NCI-H748 treated with DMSO at 0.1 percent for 48 hours (cell line): ENCODE measurements around the gene TATDN2.
A peak's percentile ranks its signal among the peaks of the same experiment; 100 is the strongest.

Experiments used
- DNase-seq: peaks from one replicate; lab custom pipeline; 2025; lab: John Stamatoyannopoulos, UW

TATDN2 gene, protein sequence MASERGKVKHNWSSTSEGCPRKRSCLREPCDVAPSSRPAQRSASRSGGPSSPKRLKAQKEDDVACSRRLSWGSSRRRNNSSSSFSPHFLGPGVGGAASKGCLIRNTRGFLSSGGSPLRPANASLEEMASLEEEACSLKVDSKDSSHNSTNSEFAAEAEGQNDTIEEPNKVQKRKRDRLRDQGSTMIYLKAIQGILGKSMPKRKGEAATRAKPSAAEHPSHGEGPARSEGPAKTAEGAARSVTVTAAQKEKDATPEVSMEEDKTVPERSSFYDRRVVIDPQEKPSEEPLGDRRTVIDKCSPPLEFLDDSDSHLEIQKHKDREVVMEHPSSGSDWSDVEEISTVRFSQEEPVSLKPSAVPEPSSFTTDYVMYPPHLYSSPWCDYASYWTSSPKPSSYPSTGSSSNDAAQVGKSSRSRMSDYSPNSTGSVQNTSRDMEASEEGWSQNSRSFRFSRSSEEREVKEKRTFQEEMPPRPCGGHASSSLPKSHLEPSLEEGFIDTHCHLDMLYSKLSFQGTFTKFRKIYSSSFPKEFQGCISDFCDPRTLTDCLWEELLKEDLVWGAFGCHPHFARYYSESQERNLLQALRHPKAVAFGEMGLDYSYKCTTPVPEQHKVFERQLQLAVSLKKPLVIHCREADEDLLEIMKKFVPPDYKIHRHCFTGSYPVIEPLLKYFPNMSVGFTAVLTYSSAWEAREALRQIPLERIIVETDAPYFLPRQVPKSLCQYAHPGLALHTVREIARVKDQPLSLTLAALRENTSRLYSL

DNA sequence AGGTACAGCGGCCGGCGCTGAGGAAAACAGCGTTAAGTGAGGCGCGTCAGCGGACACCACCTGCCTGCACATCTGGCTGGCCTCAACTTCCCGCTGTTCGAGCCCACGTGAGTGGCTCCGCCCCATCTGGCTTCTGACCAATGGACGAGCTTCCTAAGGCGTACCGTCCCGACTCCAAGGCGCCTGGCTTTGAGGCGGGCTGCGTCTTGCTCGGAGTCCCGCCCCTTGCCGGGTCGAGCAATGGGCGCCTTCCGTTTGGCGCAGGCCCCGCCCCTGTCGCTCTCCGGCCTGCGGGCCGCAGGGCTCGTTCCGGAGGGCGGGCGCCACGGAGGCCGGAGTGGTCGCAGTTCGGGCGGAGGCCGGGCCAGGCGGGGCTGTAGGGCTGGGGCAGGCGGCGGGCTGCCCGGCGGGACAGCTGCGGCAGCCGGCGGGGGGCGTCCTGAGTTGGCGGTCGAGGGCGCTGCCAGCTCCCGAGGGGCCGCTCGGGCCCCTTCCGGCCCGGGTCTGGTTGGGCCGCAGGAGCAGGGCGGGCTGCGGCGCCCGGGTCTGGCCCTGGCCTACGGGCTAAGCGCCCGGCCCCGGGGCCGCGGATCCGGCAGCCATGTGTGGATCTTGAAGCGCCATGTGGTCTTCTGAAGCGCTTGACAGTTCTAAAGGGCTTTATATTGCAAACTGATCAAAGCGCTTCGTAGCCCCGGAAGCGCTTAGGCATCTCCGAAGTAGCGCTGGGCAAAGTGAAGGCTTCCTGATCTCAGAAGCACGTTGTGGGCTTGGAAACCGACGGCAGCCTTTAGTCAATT lies at the start of gene TATDN2:
Gene TATDN2, plus strand, starts transcription at position 276 of the 800 bp plus-strand sequence. CDS start 742 bp downstream, outside the sequence.
- peak; percentile 74 for DNase-seq

DNA sequence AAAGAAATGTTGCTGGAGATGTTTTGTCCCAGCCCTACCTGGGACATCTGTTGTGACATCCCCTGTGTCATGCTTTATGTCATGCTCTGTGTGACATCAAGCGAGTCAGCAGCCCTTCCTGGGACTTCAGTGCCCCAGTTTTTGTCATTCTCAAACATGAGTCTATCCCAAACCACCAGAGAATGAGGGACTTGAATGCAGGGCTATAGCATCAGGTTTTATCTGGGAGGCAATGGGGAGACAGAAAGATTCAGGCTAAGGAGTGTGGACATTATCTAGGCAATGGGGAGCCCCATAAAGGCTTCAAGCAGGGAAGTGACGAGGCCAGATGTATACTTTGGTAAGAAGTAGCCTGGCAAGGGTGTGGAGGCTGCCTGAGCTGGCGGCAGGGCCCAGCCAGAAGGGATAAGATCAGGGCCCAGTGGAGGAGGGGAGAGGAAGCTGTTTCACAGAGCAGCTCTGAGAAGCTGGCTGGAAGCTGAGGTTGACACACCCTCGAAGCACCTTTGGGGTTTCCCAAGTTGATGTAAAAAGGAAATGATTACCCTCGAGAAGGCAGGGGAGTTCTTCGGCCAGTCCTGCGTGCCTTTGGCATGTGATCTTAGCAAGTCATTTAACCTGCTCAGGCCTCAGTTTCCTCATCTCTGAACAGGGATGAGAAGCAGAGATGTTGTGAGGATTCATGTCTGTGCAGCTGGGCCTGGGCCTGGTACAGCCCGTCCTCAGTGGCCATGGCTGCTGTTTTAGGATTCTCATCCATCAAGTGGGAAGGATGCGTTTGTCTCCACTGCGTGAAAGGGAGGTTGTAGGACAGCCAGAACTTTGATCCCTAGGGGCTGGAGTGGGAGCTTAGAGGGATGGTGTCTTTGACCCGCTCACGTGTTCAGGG lies 49.3 kb upstream of the TATDN2 start:
- no peak for DNase-seq

DNA sequence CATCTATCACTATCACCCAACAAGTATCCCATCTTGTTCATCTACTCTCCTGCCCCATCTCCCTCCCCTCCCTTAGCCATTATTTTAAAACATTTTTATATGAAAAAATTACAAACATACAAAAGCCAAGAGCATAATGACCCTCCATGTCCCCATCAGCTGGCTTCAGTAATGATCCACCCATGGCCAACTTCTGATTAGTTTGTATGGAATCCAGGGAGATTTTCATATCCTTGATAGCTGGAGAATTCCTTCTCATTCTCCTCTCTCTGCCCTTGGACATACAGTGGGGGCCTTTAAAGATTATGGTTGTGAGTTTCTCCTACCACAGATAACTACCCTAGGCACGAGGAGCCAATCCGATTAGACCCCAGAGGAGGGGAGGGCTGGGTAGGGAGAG lies 43.3 kb upstream of the TATDN2 start:
- DNase-seq: no peak

DNA sequence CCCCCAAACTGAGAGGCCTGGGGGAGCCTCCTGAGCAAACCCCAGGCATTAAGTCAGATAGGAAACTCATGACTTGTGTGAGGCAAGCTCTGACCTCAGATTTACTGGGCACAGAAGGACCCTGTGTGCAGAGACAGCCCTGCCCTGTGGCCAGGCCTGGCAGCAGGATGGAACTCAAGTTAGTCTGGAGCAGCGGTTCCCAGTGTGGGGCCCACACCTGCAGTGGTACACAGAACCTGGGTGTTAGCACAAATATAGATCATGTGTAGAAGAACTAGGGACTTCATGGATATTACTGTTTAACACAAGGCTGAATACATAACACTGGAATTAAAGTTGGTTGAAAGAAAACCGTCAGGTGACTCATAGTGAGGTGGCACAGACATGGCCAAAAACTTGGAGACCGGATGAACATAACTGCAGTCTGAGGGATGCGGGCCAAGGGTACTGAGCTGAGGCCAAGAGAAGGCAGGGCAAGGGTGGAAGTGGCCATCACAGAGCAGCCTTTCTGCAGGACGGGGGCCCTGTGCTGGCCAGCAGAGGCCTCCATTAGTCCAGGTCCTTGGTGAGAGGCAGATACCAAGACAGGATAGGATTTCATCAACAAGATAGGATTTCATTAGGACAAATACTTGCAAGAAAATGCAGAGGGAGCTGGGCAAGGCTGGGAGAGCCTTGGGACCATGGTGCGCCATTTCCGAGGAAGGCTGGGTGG lies 42.7 kb upstream of the TATDN2 start:
- DNase-seq: no peak

DNA sequence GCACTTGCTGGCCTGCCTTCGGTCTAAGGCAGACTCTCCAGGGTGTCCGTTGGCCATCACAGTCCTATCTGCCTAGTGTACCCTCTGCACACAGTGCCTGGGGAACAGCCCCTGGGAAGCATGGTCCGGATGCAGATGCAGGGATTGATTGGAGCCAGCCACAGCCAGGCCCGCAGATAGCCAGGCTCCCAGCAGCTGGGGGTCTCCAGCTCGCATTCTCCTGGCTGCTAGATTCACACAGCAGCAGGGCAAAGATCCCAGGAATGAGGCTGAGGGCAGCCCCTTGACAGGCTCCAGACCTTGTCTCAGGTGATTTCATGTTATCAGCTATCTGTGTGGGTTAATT lies 42.1 kb upstream of the TATDN2 start:
- DNase-seq: no peak

DNA sequence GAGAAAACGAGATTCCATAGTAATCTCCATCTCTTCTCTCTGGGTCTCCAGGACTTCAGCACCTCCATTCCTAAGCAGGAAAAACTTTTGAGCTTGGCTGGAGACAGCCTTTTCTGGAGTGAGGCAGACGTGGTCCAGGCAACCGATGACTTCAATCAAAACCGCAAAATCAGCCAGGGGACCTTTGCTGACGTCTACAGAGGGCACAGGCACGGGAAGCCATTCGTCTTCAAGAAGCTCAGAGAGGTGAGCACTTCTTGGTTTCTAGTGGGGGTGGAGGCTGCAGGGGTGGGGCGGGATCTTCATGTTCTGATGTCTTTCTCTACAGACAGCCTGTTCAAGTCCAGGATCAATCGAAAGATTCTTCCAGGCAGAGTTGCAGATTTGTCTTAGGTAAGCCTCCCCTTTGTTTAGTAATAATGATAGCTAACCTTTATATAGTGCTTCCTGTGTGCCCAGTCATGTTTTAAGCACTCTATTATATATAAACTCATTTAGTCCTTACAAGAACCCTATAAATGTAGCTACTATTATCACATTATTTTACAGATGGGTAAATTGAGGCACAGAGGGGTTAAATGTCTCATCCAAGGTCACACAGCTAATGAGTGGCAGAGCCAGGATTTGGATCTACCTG lies 35.0 kb upstream of the TATDN2 start:
- no peak for DNase-seq

DNA sequence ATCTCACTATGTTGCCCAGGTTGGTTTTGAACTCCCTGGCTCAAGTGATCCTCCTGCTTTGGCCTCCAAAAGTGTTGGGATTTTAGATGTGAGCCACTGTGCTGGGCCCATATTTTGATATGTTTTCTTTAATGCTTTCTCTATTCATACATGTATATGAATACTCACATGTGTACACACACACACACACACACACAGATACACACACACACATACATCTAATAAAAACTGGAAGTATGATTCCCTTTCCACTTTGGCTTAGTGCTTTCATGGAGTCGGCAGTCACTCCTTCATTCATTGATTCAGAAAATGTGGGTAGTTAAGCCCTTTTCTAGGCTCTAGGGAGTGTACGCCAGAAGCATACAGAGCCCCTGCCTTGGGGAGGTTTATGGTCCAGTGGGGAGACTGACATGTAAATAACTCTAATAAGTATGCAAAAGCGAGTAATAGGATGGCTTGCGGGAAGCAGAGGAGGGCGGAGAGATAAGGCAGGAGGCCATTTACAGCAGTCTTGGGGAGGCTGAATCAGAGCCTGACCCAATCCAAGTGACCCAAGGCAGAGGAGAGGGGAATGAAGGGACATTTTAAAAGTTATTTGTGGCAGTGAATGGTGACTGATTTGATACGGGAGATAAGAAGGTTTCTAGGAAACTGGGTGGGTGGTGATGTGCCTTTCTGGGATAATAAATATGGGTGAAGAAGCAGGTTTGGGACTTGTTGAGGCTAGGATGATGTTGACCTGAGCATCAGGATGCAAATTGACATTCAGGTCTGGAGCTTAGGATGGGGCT lies 32.5 kb upstream of the TATDN2 start:
- no peak for DNase-seq

DNA sequence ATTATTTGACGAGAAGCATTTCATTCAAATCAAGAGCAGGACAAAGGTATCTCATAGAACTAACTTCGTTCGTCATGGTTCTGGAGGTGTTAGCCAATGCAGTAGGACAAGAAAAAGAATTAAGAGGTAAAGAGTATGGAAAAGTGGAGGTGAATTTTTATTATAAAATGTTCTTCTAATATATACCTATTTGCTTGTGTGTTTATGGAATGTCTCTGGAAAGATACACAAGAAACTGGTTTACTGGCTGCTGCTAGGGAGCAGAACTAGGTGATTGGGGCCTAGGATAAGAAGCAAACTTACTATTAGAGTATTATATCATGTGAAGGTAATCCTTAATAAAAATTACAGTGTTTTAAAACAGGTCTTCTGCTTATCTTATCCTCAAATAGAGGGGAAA lies 30.9 kb upstream of the TATDN2 start:
- no peak for DNase-seq

DNA sequence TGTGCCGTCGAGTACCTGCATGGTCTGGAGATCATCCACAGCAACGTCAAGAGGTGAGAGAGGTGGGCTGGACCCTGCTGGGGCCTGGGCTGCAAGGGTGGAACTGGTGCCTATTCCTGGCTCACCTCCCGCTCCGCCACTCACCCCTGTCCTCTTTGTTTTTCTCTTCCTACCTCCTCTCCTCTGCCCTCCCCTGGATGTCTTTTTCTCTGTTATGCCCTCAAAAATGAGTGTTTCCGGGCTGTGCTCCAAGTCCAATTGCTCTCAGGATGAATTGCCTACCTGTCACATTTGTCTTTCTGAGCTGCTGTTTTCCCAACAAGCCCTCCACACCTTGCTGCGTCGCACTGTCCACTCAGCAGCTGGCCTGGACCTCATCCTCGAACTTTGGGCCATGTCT lies 28.5 kb upstream of the TATDN2 start:
- DNase-seq: no peak

DNA sequence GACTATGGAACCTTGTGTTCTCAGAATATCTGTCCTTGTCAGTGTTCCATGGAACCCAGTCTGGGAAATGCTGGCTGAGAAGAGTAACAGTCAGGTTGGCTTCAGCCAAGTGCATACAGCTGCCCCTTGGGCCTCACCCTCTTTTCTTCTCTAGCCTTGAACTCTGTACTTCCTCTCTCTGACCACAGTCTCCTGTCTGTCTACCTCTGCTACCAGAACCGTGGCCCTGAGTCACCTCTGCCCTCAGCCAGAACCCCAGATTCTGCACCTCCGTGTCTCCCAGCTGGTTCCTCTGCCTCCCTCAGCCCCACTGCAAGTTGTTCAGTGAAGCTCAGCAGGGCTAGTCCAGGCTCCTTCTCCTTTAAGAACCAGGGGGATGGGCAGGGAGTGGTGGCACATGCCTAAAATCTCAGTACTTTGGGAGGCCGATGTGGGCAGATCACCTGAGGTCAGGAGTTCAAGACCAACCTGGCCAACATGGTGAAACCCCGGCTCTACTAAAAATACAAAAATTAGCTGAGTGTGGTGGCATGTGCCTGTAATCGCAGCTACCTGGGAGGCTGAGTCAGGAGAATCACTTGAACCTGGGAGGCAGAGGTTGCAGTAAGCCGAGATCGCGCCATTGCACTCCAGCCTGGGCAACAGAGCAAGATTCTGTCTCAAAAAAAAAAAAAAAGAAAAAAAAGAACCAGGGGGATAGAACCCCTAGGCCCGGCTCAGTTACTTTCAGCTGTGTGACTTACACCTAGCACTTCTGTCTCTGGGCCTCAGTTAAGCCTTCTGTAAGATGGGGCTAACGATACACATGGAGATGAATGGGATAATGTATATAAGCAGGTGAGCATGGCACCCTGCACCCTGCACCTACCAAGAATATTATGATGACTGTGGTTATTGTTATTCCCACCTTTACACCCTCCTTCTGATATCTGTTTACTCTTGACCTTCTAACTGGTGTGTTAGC lies 24.3 kb upstream of the TATDN2 start:
- no peak for DNase-seq

DNA sequence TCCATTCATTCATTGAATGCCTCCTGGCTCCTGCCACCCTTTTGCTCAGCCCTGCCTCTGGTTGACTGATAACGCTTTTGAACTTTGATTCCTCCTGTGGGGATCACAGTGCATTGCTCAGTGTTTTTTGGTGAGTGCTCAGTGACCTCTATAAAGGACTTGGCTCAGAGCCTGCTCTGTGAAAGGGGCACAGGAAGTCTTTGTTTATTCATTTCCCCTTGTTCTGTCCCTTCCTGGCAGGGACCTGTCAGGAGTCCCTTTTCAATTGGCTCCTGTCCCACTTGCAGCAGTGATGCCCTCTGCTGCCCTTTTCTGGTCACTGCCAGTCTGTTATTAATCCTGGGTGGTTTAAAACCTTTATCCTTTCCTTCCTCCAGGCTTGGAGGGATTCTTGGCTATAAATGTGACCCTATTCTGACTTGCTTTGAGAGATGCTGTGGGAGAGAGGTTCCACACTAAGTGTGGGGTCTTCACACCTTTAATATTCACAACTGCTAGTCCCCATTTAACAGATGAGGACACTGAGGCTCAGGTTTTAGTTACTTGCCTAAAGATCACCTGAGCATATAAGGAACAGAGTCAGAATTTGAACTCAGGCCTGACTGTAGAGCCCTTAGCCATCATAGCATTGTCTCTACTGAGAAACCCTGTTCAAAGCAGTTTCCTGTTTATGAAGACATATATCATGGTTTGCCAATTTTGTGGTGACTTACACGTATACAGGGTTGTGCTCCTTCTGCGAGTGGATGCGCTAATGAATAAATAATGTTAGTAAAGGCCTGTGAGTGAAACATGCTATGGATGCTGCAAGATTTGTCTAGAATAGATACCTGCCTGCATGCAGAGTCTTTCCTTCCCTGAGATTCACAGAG lies 23.2 kb upstream of the TATDN2 start:
- DNase-seq: peak; percentile 59

DNA sequence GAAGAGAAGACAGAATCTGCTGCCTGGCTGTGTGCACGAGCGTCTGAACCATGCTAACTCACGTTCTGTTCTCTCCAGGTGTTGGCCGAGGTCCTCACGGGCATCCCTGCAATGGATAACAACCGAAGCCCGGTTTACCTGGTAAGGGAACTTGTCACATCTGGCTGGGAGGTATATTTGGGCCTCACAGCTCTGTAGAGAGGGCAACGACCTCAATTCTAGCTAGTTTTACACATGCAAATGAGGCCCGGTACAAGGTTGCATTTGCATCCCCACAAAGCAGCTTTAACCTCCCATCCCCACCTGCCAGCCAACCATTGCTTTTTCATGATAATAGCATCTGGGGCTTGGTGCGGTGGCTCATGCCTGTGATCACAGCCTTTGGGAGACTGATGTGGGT lies 22.0 kb upstream of the TATDN2 start:
- DNase-seq: no peak

DNA sequence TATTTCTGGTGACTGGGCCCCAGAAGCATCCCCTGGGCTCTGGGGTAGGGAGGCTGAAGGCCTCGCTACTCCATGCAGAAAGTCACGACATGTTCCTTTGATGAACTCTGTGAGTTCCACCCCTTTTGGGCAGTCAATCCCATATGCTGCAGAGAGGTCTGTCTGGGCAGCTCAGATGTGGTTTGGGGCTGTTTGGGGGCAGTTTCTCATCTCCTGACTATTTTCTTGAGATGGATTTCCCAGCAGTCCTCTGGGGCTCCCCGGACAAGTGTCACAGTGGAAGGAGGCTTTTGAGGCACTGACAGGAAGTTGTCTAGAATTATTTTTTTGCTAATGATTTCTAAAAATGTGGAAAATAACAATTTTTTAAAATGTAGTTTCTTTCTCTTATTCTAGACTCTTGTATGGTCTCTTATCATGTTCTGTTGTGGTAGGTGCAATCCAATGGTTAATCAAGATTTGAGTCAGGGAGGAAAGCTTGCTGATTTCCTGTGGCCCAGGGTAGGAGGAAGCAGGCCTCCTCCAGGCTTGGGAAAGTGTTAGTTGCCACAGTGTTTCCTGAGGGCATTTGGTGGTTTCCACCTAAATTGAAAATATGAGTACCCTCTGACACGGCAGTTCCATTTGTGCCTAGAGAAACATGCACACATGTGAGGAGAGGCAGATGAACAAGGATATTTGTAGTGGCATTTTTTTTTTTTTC lies 19.9 kb upstream of the TATDN2 start:
- DNase-seq: no peak

DNA sequence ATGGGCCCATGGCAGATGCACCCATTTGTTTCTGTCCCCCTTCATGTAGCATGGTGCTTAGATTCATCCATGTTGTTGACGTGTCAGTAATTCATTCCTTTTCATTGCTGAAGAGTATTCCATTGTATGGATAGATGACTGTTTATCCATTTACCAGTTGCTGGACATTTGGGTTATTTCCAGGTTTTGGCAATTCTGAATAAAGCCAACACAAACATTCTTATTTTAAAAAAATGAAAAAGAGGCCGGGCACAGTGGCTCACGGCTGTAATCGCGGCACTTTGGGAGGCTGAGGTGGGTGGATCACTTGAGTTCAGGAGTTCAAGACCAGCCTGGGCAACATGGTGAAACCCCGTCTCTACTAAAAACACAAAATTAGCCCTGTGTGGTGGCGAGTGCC lies 18.7 kb upstream of the TATDN2 start:
- no peak for DNase-seq

DNA sequence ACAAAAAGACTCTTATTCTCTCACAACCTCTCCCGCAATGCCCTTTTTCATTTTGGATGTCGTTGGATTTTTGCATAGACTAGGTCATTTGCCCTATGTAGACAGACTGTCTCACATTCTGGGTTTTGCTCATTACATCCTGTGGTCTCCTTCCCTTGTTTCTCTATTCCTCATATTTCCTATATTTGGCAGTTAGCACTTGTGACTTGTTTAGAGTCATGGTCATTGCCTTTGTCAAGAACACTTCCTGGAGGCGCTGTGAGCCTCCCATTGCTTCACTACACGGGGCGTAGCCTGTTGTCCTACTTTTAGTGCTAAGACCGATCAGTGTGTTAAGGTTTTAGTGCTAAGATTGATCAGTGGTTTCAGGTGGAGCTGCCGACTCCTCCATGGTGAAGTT lies 16.1 kb upstream of the TATDN2 start:
- no peak for DNase-seq

DNA sequence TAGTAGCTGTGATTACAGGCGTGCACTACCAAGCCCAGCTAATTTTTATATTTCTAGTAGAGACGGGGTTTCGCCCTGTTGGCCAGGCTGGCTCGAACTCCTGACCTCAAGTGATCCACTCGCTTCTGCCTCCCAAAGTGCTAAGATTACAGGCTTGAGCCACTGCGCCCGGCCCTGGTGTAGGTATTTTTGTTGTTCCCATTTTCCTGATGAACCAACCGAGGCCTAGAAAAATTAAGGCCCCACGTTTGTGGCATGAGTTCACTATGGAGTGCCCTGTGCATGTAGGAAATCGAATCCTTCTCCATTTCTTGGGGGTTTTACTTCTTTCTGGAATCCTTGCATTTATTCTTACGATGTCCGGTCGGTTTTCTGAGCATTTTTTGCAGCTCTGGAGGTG lies 14.3 kb upstream of the TATDN2 start:
- no peak for DNase-seq
